Measurements from ENCODE around the gene CIB4. TPM values are rescaled to one million over a fixed set of nuclear protein-coding genes. Genes with fewer than 3 reads are reported as not detected.

Gene CIB4
- polyA plus RNA-seq, 4 donors: 0.50 to 0.78 (median 0.72) TPM; not detected in 1

DNA sequence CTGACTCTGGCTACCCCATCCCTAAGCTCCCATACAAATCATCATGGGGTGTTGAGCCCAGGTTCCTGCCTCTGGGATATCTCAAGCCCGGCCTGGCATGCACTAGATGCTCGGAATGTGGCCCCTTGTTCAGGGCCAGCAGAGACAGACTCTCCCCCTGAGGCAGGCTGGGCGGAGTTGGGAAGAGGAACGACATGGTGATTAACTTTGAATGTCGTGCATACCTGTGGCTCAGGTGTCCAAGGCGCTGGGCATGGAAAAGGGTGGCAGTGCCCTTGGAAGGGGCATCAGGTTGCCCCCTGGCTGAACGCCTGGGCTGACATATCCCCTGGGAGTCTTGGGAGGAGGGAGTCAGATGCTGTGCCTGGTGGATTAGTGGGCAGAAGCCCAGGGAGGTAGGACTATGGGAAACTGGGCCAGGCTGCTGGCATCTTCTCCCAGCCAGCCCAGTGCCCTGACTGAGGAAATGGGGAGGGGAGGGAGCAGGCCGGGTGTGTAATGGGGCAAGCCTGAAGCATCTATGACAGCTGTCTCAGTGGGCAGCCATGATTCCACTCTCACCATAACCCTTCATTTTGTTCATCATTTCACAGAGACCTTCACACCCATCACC is 105.4 kb downstream of the CIB4 start:
- no peak for DNase-seq (ENCODE audit: low read depth in 4 of 4, low spot score in 3 of 4)

DNA sequence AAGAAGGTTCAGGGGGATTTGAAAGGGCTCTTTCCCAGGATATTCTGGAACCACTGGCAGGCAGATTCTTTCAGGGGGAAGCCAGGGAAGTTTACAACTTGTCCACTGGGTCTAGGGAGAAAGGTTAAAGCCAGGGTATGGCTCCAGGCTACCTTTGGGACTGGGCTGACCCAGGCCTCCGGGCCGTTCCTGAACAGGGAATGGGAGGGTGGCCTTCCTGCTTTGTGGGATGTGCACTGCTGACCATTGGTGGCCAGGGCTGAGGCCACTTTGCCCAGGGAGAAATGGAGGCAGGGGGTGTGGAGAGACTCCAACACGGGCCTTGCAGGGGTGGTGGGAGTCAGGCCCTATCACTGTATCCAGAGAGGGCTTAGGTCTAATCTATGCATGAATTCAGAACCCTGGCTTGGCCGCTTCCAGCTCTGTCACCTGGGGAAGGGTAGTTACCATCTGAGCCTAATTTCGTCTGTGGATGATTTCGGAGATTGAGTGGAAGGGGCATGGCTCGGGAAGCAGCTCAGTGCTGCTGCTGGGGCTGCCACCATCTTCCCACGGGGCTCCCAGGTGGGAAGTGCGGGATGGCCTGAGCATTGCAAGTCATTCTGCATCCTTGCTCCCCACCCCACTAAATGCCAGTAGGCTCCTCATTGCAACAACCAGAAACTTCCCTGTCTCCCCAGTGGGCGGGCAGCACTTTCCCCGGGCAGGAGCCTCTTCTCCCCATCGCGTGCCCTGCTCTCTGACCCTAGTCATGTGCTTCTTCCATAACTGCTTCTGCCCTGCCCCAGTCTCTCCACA is 106.1 kb downstream of the CIB4 start:
- no peak for DNase-seq (ENCODE audit: low read depth in 4 of 4, low spot score in 3 of 4)

DNA sequence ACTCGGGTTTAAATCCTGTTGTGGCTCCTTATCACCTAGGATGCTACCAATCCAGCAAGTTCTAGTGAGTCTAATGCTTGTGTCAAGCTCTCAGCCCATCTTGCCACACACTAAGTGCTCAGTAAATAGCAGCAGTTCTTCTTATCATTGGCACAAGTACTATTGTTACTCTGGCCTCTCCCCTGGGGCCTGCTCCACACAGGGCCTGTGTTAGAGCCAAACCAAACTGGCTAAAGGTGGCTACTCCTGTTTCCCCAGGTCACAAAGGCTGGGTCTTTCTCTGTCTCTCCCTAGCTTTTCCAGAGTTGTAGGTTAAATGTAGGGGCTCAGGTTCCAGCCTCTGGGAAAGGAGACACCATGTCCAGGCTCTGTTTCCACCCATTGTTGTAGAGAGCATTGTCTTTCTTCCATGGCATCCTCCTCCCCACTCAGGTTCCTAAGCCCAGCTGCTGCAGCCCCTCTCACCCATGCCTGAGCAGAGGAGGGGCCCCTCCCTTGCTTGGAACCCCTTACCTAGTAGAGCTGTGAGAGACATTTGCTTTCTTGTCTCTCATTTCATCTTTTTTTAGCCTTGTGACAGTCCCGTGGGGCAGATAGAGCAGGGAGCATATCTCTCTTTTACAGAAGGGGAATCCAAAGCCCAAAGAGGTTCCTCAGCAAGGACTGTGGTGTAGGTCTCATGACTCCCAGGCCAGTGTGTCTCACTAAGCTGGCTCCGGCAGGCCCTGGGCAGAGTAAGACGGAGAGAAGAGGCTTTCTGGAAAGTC is 106.9 kb downstream of the CIB4 start:
- DNase-seq (ENCODE audit: low read depth in 4 of 4, low spot score in 3 of 4): no peak

DNA sequence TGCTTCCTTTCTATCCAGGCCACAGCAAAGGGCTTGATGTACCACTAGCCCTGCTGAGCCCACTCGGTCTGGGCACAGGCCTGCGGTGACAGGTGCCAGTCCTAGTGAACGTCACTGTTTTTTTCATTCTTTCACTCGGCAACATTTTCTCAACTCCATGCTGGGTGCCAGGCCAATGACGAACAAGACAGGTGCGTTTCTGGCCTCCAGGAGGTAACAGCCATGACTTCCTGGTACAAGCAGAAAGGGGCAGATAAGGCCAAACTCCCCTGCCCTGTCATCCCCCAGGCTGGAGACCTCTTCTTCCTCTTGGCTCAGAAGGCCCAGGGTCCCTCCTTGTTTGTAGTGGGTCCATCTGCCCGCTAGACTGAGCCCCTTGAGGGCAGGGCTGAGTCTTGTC is 107.5 kb downstream of the CIB4 start:
- DNase-seq (ENCODE audit: low read depth in 4 of 4, low spot score in 3 of 4): no peak

DNA sequence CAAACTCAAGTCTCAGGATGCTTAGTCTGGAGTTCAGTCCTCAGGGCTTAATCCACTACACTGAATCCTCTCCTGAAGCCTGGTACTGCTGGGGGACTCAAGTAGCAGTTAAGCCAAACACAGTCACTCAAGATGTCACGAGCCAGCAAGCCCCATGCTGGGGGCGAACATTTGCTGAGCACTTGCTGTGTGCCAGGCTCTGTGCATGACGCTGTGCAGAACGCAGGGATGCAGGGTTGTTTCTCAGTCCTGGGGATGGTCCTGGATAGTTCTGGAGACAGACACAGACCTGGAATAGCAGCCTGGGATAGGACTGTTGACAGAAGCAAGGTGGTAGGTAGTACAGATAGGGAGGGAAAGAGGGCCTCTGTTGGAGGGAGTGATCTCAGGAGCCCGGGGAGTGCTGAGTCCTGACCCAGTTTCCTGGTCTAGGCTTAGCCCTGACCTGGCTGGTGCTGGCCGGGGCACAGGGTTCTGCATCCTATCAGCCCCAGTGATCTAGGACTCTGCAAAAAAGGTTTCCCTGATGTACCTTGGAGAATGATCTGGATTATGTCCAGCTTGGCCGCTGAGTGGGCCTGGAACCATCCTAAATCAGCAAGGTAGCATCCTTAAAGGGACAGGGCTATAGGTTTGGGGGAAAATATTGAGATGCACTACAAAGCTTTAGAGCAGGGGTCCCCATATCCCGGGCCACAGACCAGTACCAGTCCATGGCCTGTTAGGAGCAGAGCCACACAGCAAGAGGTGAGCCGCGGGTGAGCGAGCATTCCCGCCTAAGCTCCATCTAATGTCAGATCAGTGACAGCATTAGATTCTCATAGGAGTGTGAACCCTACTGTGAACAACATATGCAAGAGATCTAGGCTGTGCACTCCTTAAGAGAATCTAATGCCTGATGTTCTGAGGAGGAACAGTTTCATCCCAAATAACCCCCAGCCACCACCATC is 108.6 kb downstream of the CIB4 start:
- DNase-seq (ENCODE audit: low read depth in 4 of 4, low spot score in 3 of 4): no peak

Other genes with a start within 250 kb of the CIB4 start
- gene DRC1, start 239.4 kb downstream of the CIB4 start, polyA plus RNA-seq (ENCODE audit: insufficient read length in 4 of 4): 1 to 10 TPM in 3 of 4 donors, under 1 TPM in 1; 0.29 to 3.6 (median 3.3) TPM
- under 1 TPM; 0.09 to 0.32 (median 0.20) TPM for gene OTOF, start 163.2 kb downstream of the CIB4 start, polyA plus RNA-seq (ENCODE audit: insufficient read length in 4 of 4)
- 1 to 10 TPM in 3 of 4 donors, under 1 TPM in 1; 0.15 to 4.1 (median 1.9) TPM for gene KCNK3, start 51.4 kb upstream of the CIB4 start, polyA plus RNA-seq (ENCODE audit: insufficient read length in 4 of 4)
- 10 to 100 TPM; 13.2 to 19.1 (median 16.2) TPM for gene SLC35F6, start 122.9 kb upstream of the CIB4 start, polyA plus RNA-seq (ENCODE audit: insufficient read length in 4 of 4)
- 10 to 100 TPM; 15.8 to 16.9 (median 16.3) TPM for gene CENPA, start 144.7 kb upstream of the CIB4 start, polyA plus RNA-seq (ENCODE audit: insufficient read length in 4 of 4)
- gene DPYSL5, start 206.8 kb upstream of the CIB4 start, polyA plus RNA-seq (ENCODE audit: insufficient read length in 4 of 4): 1 to 10 TPM; 2.3 to 8.5 (median 5.5) TPM